Lower leg skin (tissue), 4 donors: ENCODE data around the gene NPAS3. TPM values are rescaled to one million over a fixed set of nuclear protein-coding genes. Genes with fewer than 3 reads are reported as not detected.

ENCODE experiments used
- DNase-seq, 2 donors: peaks; one replicate each; pipeline ENCODE4 v3.0.0-alpha.2; 2019; ENCODE audit warnings: low spot score in 2 of 2
- H3K4me3 ChIP-seq: fragments of 200-600 bp; sonication (generic); 2 replicates; pipeline ENCODE4 v1.5.1; 2017; ENCODE audit warnings: mild to moderate bottlenecking, low read depth; ENCODE audit not compliant: poor library complexity, severe bottlenecking
- POLR2A ChIP-seq, 2 donors: fragments of 450-650 bp; IDR thresholded peaks; one replicate each; pipeline ENCODE4 v1.6.1; 2016 to 2017; ENCODE audit warnings: antibody characterized with exemption in 2 of 2, mild to moderate bottlenecking in 1 of 2, moderate library complexity in 1 of 2
- WGBS, 2 donors: methylation state at CpG; one replicate each; pipeline ENCODE4 v1.1.5; 2018; 5-methylcytosine and 5-hydroxymethylcytosine counted together
- intact Hi-C: fragments of 100-400 bp; cut with DNase I; formaldehyde crosslinking; loops from one replicate; pipeline ENCODE4 v1.15.0; 2023; ENCODE audit warnings: low total_unique reads
- total RNA-seq, 4 donors: library from RNA; depleted of rRNA; stranded (reverse); fragments of >200 nt; gene quantifications; one replicate each; pipeline ENCODE4 v1.1.0, GENCODE V29; 2016
- TF ChIP-seq, protein P1 (sequence below), 3 donors: fragments of 450-650 bp; IDR thresholded peaks; one replicate each; pipeline ENCODE4 v1.5.1; 2016; ENCODE audit warnings: antibody characterized with exemption in 3 of 3, mild to moderate bottlenecking in 3 of 3, moderate library complexity in 2 of 3

Gene NPAS3
- total RNA-seq, 4 donors from 2014 or later, result 0.25 to 0.29 TPM; not detected in 2

- WGBS, 2 donors, result 89 to 92% methylated on average over 3 of the region's 3 CpGs
- no peak overlapping the region for H3K4me3 ChIP-seq
- DNase-seq, result no peak
- TF ChIP-seq, protein P1, sequence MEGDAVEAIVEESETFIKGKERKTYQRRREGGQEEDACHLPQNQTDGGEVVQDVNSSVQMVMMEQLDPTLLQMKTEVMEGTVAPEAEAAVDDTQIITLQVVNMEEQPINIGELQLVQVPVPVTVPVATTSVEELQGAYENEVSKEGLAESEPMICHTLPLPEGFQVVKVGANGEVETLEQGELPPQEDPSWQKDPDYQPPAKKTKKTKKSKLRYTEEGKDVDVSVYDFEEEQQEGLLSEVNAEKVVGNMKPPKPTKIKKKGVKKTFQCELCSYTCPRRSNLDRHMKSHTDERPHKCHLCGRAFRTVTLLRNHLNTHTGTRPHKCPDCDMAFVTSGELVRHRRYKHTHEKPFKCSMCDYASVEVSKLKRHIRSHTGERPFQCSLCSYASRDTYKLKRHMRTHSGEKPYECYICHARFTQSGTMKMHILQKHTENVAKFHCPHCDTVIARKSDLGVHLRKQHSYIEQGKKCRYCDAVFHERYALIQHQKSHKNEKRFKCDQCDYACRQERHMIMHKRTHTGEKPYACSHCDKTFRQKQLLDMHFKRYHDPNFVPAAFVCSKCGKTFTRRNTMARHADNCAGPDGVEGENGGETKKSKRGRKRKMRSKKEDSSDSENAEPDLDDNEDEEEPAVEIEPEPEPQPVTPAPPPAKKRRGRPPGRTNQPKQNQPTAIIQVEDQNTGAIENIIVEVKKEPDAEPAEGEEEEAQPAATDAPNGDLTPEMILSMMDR (IDR thresholded peaks at IDR 0.05), result no peak
- TF ChIP-seq POLR2A (IDR thresholded peaks at IDR 0.05), result no peak
- intact Hi-C loops, result no loop called here
Measured at GRCh38 chr14:32967421-32967820, 28.7 kb downstream of the NPAS3 start.

GRCh38 chr14:32968972-32969544, 30.4 kb downstream of the NPAS3 start:
- 84 to 85% methylated on average over 2 of the region's 2 CpGs for WGBS, 2 donors
- H3K4me3 ChIP-seq, result no peak overlapping the region
- no peak for DNase-seq
- intact Hi-C loops, result no loop called here
- TF ChIP-seq POLR2A (IDR thresholded peaks at IDR 0.05), result no peak
- TF ChIP-seq, protein P1 (IDR thresholded peaks at IDR 0.05), result no peak

GRCh38 chr14:32977913-32978312, 39.2 kb downstream of the NPAS3 start:
- 68 to 88% methylated on average over 2 of the region's 2 CpGs for WGBS, 2 donors
- DNase-seq, result no peak
- no peak overlapping the region for H3K4me3 ChIP-seq
- intact Hi-C loops, result no loop called here
- no peak for TF ChIP-seq POLR2A (IDR thresholded peaks at IDR 0.05)
- TF ChIP-seq, protein P1 (IDR thresholded peaks at IDR 0.05), result no peak

DNA sequence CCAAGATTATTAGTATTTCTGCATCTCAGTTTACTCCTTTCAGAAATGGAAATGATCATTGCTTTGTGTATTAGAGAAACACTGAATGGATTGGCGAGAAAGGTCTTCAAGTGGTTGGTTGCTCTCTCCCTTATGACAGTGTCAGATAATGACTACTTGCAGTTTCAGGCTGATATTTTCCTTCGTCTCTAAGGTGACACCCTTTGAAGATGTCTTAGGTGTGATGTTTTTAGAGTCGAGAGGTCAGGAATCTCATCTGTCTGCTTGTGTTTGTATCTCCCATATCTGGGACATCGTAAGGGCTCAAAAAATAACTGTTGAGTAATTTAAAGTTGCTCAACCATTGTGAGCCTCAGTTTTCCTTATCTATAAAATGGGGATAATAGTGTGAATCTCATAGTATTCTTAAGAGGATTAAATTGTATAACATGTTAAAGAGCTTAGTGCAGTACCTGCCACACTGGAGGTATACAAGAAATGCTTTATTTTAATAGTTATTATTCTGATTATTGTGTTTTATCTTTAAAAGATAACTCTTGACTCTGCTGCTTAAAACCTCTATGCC, 40.1 kb downstream of the NPAS3 start:
- intact Hi-C loops, result no loop called here
- no peak for DNase-seq
- TF ChIP-seq, protein P1 (IDR thresholded peaks at IDR 0.05), result no peak
- no peak for TF ChIP-seq POLR2A (IDR thresholded peaks at IDR 0.05)
- H3K4me3 ChIP-seq, result no peak overlapping the region
- WGBS, 2 donors, result 93% methylated on average over 4 of the region's 4 CpGs

DNA sequence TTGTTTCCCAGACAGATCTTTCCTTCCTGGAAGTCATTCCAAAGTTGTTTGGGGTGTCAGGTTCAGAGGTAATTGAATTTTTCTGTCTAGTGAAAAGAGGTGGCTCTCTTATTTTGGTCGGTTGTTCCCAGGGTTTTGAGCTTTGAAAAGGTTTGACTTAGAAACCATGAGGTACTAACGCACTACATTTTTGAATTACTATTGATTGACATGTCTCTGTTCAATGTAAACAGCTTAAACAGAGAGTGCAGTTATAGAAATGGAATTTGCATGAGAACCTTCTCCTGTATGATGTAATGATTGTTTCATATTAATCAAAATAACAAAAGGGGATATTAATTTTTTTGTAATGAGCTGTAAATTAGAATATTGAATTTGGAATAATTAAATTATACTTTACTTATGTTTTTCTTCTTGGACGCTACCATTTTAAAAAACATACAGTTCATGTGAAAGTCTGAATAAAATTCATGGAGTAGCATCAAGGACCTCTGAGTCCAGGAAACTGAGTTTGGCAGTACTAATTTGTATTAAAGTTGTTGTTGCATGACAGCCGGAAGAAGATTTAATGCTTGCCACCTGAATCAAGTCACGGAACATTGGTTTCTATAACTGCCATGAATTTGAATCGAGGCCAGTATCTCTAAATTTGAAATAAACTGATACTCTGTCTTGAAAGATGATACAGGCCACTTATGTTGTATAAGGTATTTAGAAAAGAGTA, 41.7 kb downstream of the NPAS3 start:
- no peak overlapping the region for H3K4me3 ChIP-seq
- intact Hi-C loops, result no loop called here
- 82 to 84% methylated on average over 6 of the region's 6 CpGs for WGBS, 2 donors
- DNase-seq, result no peak
- no peak for TF ChIP-seq POLR2A (IDR thresholded peaks at IDR 0.05)
- TF ChIP-seq, protein P1 (IDR thresholded peaks at IDR 0.05), result no peak
